Ishikawa (cell line): ENCODE data around the gene PDE7B.

ENCODE experiments used
- CEBPB ChIP-seq: IDR thresholded peaks from 2 replicates; pipeline ENCODE4 v1.6.1; 2012
- CREB1 ChIP-seq: IDR thresholded peaks from 2 replicates; pipeline ENCODE4 v1.6.1; 2012; ENCODE audit warnings: low read depth
- EGR1 ChIP-seq: IDR thresholded peaks from 2 replicates; pipeline ENCODE4 v1.6.1; 2012
- EP300 ChIP-seq: IDR thresholded peaks from 2 replicates; pipeline ENCODE4 v1.6.1; 2012; ENCODE audit warnings: borderline replicate concordance
- FOXM1 ChIP-seq: IDR thresholded peaks from 2 replicates; pipeline ENCODE4 v1.6.1; 2012; ENCODE audit warnings: low read depth, borderline replicate concordance
- MAX ChIP-seq: IDR thresholded peaks from 2 replicates; pipeline ENCODE4 v1.6.1; 2012
- NFIC ChIP-seq: IDR thresholded peaks from 2 replicates; pipeline ENCODE4 v1.6.1; 2012
- RAD21 ChIP-seq: IDR thresholded peaks from 2 replicates; pipeline ENCODE4 v1.6.1; 2012; ENCODE audit warnings: low read depth
- REST ChIP-seq: IDR thresholded peaks from 2 replicates; pipeline ENCODE4 v1.6.1; 2012; ENCODE audit warnings: low read depth, mild to moderate bottlenecking
- TAF1 ChIP-seq: IDR thresholded peaks from 2 replicates; pipeline ENCODE4 v1.6.1; 2012; ENCODE audit warnings: low read depth, mild to moderate bottlenecking
- TCF12 ChIP-seq: IDR thresholded peaks from 2 replicates; pipeline ENCODE4 v1.6.1; 2012; ENCODE audit warnings: low read depth
- TEAD4 ChIP-seq: IDR thresholded peaks from 2 replicates; pipeline ENCODE4 v1.6.1; 2012
- USF1 ChIP-seq: IDR thresholded peaks from 2 replicates; pipeline ENCODE4 v1.6.1; 2012
- YY1 ChIP-seq: IDR thresholded peaks from 2 replicates; pipeline ENCODE4 v1.6.1; 2012; ENCODE audit warnings: low read depth
- ZBTB7A ChIP-seq: IDR thresholded peaks from 2 replicates; pipeline ENCODE4 v1.6.1; 2012; ENCODE audit warnings: low read depth

Gene PDE7B

GRCh38 chr6:136033416-136033815 is 181.9 kb downstream of the PDE7B start:
- TF ChIP-seq TCF12: no peak
- TF ChIP-seq EP300: no peak
- TF ChIP-seq ZBTB7A: no peak
- no peak for TF ChIP-seq MAX
- no peak for TF ChIP-seq REST
- TF ChIP-seq TEAD4: no peak
- TF ChIP-seq CEBPB: no peak
- no peak for TF ChIP-seq NFIC
- TF ChIP-seq RAD21: no peak
- no peak for TF ChIP-seq EGR1
- TF ChIP-seq YY1: no peak
- no peak for TF ChIP-seq CREB1

GRCh38 chr6:136034422-136034821 is 182.9 kb downstream of the PDE7B start:
- TF ChIP-seq CEBPB: no peak
- TF ChIP-seq MAX: no peak
- no peak for TF ChIP-seq FOXM1
- TF ChIP-seq RAD21: no peak
- TF ChIP-seq EP300: no peak
- no peak for TF ChIP-seq ZBTB7A
- TF ChIP-seq REST: no peak
- no peak for TF ChIP-seq EGR1
- TF ChIP-seq USF1: no peak
- TF ChIP-seq CREB1: no peak
- TF ChIP-seq TCF12: no peak
- TF ChIP-seq NFIC: no peak
- no peak for TF ChIP-seq TAF1

GRCh38 chr6:136035378-136036070 is 184.0 kb downstream of the PDE7B start:
- TF ChIP-seq TAF1 (no peak), FOXM1 (no peak), RAD21 (no peak), CEBPB (no peak), TEAD4 (no peak), TCF12 (no peak), EGR1 (no peak), ZBTB7A (no peak), EP300 (no peak)

GRCh38 chr6:136036071-136036380 is 184.5 kb downstream of the PDE7B start:
- TF ChIP-seq EGR1: no peak

GRCh38 chr6:136036601-136037000 is 185.1 kb downstream of the PDE7B start:
- TF ChIP-seq EGR1 (no peak), EP300 (no peak), YY1 (no peak), TCF12 (no peak), CREB1 (no peak), TAF1 (no peak), FOXM1 (no peak), RAD21 (no peak)

- TF ChIP-seq TAF1: no peak
- no peak for TF ChIP-seq CEBPB
- no peak for TF ChIP-seq EGR1
- TF ChIP-seq USF1: no peak
- no peak for TF ChIP-seq NFIC
- no peak for TF ChIP-seq EP300
- no peak for TF ChIP-seq FOXM1
- no peak for TF ChIP-seq REST
- no peak for TF ChIP-seq ZBTB7A
- no peak for TF ChIP-seq TEAD4
- TF ChIP-seq RAD21: no peak
- no peak for TF ChIP-seq MAX
- TF ChIP-seq CREB1: no peak
Measured at GRCh38 chr6:136037242-136037875, 185.9 kb downstream of the PDE7B start.
